IPS-15b (cell line): ENCODE data around the gene FABP7.

Experiments used
- H3K27me3 ChIP-seq: one replicate; pipeline ENCODE4 v1.6.1; 2013; ENCODE audit warnings: low read length; ENCODE audit not compliant: control insufficient read depth, insufficient read depth
- H3K36me3 ChIP-seq: one replicate; pipeline ENCODE4 v1.6.1; 2013; ENCODE audit warnings: low read length; ENCODE audit not compliant: control insufficient read depth, insufficient read depth
- H3K4me1 ChIP-seq: one replicate; pipeline ENCODE4 v1.6.1; 2013; ENCODE audit warnings: mild to moderate bottlenecking, low read length; ENCODE audit not compliant: control insufficient read depth, insufficient read depth
- H3K4me3 ChIP-seq: one replicate; pipeline ENCODE4 v1.5.1; 2013; ENCODE audit warnings: low read depth, low read length
- H3K9ac ChIP-seq: one replicate; pipeline ENCODE4 v1.6.1; 2013; ENCODE audit warnings: low read depth, mild to moderate bottlenecking, low read length
- H3K9me3 ChIP-seq: one replicate; pipeline ENCODE4 v1.6.1; 2013; ENCODE audit warnings: mild to moderate bottlenecking, low read length; ENCODE audit not compliant: control insufficient read depth, insufficient read depth

The FABP7 gene

DNA sequence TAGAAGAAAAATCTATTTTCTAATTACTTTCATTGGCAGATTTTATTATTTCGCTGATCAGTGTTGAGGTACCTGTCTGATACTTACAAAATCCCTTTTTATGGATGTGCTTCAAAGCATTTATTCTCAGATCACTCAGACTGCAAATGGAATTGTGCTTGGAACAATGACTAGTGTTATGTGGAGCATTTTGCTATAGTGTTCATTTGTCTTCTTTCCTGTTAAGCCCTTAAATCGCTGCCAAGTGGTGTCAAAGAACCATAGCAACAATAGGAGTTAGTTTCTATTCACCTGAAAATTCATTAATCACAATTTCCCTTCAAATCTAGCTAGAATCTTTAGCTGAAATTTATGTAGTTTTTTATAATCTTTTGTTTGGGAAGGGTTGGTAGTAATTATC is 39.4 kb downstream of the FABP7 start:
- peaks cover 5% of the 10 kb centered on the region for H3K4me1 ChIP-seq
- no peaks in the 10 kb centered on the region for H3K36me3 ChIP-seq
- H3K9me3 ChIP-seq, result no peaks in the 10 kb centered on the region

DNA sequence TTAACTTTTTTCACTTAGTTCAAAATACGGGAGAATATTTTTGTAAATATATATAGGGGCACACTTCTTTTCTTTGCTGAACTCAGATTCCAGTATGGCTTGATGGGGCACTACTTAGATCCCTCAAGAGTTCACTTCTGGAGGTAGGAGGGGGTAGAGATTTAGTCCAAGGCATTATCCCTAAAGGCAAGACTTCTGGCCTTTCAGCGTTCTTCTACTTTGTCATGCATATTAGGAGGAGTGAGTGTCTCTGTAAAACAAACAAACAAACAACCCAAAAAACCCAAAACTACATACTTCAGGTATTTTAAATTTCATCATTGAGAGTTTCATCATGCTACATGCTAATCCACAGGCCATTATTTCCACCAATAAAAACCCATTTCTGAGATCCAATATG is 41.6 kb downstream of the FABP7 start:
- no peaks in the 10 kb centered on the region for H3K27me3 ChIP-seq
- H3K9ac ChIP-seq, result no peak overlapping the region
- no peak overlapping the region for H3K4me3 ChIP-seq
- no peaks in the 10 kb centered on the region for H3K9me3 ChIP-seq
- peaks cover 5% of the 10 kb centered on the region for H3K4me1 ChIP-seq
- no peaks in the 10 kb centered on the region for H3K36me3 ChIP-seq

More for the DNA sequence above, 39.4 kb downstream of the FABP7 start:
- Histone ChIP-seq H3K27me3 (no peaks in the 10 kb centered on the region), H3K4me3 (no peak overlapping the region), H3K9ac (no peak overlapping the region)

DNA sequence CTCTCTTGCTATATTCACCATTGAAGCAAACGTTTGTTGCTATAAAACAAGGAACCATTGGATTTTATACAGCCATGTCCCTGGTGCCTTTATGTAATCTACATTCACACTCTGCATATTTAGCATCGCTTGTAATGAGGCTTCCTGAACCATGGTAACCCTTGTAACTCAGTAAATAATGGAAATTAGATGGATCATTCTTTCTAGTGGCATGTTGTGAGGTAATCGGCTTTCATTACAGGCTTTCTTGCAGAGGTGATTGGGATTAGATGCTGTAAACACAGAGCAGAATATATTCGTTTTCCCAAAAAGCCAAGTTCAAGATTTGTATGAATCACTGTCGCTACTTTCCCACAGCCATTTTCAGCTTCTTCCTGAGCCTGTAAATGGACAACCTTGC is 45.6 kb downstream of the FABP7 start:
- no peaks in the 10 kb centered on the region for H3K36me3 ChIP-seq
- no peaks in the 10 kb centered on the region for H3K27me3 ChIP-seq
- H3K9me3 ChIP-seq, result no peaks in the 10 kb centered on the region
- H3K9ac ChIP-seq, result no peak overlapping the region
- H3K4me1 ChIP-seq, result peaks cover 18% of the 10 kb centered on the region
- no peak overlapping the region for H3K4me3 ChIP-seq

DNA sequence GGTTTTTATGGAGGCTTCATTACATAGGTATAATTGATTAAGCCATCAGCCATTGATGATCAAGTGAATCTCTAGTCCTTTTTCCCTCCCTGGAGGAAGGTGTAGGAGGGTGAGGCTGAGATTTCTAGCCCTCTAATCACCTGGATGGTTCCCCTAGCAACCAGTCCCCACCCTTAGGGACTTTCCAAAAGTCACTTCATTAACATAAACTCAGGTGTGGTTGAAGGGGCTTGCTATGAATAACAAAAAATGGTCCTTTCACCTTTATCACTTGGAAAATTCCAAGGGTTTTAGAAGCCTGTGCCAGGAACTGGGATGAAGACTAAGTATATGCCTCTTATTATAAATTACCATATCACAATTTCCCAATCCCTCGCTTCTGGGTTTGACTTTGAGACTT is 49.9 kb downstream of the FABP7 start:
- Histone ChIP-seq H3K9ac (no peak overlapping the region), H3K4me1 (peaks cover 25% of the 10 kb centered on the region), H3K27me3 (no peaks in the 10 kb centered on the region), H3K9me3 (no peaks in the 10 kb centered on the region), H3K4me3 (peak overlapping the region; percentile 2), H3K36me3 (no peaks in the 10 kb centered on the region)

DNA sequence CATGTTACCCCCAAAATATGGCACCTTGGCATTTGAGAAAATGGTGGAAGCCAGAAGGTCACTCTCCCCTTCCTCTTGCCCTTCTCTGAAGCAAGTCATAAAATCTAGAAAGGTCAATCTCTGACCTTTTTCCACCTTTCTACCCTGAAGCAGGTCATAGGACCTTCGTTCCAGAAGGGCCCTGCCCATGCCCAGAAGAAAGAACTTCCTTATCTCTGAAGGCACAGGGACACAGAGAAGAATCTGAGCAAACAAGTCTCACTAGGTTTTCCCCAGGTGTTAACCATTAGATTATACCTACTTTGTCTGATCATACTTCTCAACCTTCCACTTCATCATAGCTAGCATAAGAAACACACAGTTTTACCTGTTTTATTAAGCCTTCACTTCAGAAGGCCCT is 52.0 kb downstream of the FABP7 start:
- H3K9me3 ChIP-seq, result no peaks in the 10 kb centered on the region
- no peaks in the 10 kb centered on the region for H3K27me3 ChIP-seq

DNA sequence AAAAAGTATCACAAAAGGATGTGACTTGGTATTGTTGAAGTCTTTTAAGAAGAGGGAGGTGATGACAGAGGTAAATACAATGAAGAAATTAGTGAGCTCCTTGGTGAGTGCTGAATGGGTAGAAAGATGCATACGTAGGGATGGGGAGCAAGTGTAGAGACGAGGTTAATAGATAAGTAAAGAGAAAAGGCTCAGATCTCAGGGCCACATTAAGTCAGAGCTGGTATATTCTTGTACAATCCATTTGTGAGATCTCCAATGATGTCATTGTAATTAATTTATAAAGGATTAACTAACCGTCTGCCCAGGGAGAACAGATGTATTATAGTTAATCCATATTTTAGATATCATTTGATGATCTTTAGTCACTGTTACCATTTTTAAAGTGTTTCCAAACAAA is 52.9 kb downstream of the FABP7 start:
- Histone ChIP-seq H3K9me3 (no peaks in the 10 kb centered on the region), H3K4me1 (peaks cover 25% of the 10 kb centered on the region), H3K4me3 (no peak overlapping the region), H3K9ac (no peak overlapping the region), H3K27me3 (no peaks in the 10 kb centered on the region), H3K36me3 (no peaks in the 10 kb centered on the region)

More for the DNA sequence above, 52.0 kb downstream of the FABP7 start:
- Histone ChIP-seq H3K9ac (no peak overlapping the region), H3K4me1 (peaks cover 25% of the 10 kb centered on the region), H3K4me3 (no peak overlapping the region), H3K36me3 (no peaks in the 10 kb centered on the region)

DNA sequence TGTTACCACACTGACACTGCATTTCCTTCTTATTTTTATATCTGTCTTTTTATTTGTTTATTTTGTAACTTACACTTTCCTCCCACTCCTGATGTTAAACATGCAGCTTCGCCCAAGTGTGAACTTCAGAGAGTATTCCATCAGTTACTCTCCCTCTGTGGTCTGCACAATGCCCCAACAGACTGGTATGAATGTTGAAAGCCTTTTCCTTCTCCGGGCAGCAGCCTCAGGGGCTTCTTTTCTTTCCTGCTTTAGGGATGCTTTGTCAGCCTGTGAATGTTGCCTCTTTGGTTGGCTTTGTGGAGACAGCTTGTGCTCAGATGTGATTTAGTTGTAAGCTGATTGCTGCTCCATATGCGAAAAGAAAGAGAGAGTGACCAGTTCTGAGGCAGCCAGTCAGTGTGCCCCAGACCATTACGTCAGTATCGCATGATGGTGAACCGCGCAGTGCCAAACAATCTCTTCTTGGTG is 53.5 kb downstream of the FABP7 start:
- H3K27me3 ChIP-seq, result no peaks in the 10 kb centered on the region
- peaks cover 25% of the 10 kb centered on the region for H3K4me1 ChIP-seq
- H3K36me3 ChIP-seq, result no peaks in the 10 kb centered on the region
- H3K4me3 ChIP-seq, result no peak overlapping the region
- H3K9ac ChIP-seq, result no peak overlapping the region
- H3K9me3 ChIP-seq, result no peaks in the 10 kb centered on the region
